Gastroesophageal sphincter (tissue), 3 donors: ENCODE results near the gene ZC3H8.

Experiments used
- EP300 ChIP-seq: sonication (generic); formaldehyde crosslinking; IDR thresholded peaks from one replicate; pipeline ENCODE4 v1.6.1; 2017; ENCODE audit warnings: antibody characterized with exemption, mild to moderate bottlenecking
- TF ChIP-seq, protein P1 (sequence below), 4 experiments: fragments of 200-600 bp in 2 of 4; fragments of 450-650 bp in 2 of 4; sonication (generic) in 1 of 4; IDR thresholded peaks; one replicate each; pipeline ENCODE4 v1.5.1; 2017 to 2019; ENCODE audit warnings: antibody characterized with exemption in 4 of 4, mild to moderate bottlenecking in 2 of 4, moderate library complexity in 2 of 4

DNA sequence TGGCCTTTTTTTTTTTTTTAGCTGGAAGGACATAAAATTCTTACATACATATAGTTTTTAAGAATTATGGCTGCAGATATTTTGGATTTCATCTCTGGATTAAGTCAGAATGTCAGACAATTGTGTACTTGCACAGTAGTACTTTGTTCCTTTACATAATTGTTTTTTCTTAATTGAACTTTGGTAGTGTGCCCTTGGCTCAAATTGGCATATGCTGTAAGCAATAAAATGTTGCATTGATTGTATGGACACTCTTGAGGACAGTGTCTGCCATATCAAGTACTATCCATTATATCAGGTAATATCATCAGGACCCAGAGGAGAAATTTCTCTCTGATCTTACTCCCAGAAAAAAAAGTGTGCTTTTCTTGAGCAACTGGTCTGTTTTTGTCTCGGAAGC is 35.8 kb upstream of the ZC3H8 start:
- TF ChIP-seq, protein P1, sequence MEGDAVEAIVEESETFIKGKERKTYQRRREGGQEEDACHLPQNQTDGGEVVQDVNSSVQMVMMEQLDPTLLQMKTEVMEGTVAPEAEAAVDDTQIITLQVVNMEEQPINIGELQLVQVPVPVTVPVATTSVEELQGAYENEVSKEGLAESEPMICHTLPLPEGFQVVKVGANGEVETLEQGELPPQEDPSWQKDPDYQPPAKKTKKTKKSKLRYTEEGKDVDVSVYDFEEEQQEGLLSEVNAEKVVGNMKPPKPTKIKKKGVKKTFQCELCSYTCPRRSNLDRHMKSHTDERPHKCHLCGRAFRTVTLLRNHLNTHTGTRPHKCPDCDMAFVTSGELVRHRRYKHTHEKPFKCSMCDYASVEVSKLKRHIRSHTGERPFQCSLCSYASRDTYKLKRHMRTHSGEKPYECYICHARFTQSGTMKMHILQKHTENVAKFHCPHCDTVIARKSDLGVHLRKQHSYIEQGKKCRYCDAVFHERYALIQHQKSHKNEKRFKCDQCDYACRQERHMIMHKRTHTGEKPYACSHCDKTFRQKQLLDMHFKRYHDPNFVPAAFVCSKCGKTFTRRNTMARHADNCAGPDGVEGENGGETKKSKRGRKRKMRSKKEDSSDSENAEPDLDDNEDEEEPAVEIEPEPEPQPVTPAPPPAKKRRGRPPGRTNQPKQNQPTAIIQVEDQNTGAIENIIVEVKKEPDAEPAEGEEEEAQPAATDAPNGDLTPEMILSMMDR (IDR thresholded peaks at IDR 0.05), result no peak
- TF ChIP-seq EP300, result no peak
